ENCODE data around the gene LCP1.

GRCh38 chr13:46113596-46113995, 68.4 kb downstream of the LCP1 start:
- TF ChIP-seq, protein P1, sequence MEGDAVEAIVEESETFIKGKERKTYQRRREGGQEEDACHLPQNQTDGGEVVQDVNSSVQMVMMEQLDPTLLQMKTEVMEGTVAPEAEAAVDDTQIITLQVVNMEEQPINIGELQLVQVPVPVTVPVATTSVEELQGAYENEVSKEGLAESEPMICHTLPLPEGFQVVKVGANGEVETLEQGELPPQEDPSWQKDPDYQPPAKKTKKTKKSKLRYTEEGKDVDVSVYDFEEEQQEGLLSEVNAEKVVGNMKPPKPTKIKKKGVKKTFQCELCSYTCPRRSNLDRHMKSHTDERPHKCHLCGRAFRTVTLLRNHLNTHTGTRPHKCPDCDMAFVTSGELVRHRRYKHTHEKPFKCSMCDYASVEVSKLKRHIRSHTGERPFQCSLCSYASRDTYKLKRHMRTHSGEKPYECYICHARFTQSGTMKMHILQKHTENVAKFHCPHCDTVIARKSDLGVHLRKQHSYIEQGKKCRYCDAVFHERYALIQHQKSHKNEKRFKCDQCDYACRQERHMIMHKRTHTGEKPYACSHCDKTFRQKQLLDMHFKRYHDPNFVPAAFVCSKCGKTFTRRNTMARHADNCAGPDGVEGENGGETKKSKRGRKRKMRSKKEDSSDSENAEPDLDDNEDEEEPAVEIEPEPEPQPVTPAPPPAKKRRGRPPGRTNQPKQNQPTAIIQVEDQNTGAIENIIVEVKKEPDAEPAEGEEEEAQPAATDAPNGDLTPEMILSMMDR (IDR thresholded peaks at IDR 0.05; ENCODE audit: borderline replicate concordance, extremely low read depth, low read length, poor library complexity, severe bottlenecking), result no peak
- TF ChIP-seq EZH2 (IDR thresholded peaks at IDR 0.05; ENCODE audit: borderline replicate concordance, low read depth, low read length, severe bottlenecking), result no peak

All from DND-41 (cell line).